Epithelial cell of esophagus (primary cell): Measurements from ENCODE around the gene KCTD7.
"Not testable (repeated sequence)": the region's sequence is repeated elsewhere in the genome, so short reads cannot be mapped to it uniquely, and the experiment has no call there.

Experiments used
- DNase-seq: peaks from one replicate; pipeline ENCODE4 v3.0.0; 2010; ENCODE audit warnings: low read depth
- H3K4me3 ChIP-seq: 2 replicates; pipeline ENCODE4 v1.5.1; 2011; ENCODE audit warnings: mild to moderate bottlenecking, low read length, control low read depth
- CTCF ChIP-seq: IDR thresholded peaks from 2 replicates; pipeline ENCODE4 v1.5.1; 2011; ENCODE audit warnings: low read depth, mild to moderate bottlenecking, low read length, control low read depth, inconsistent platforms; ENCODE audit not compliant: insufficient read depth; ENCODE audit errors: missing control alignments

KCTD7 gene

GRCh38 chr7:66667023-66667728 is 38.5 kb downstream of the KCTD7 start:
- no peak for DNase-seq
- no peak for TF ChIP-seq CTCF
- no peak overlapping the region for H3K4me3 ChIP-seq

GRCh38 chr7:66668112-66668511 is 39.4 kb downstream of the KCTD7 start:
- no peak overlapping the region for H3K4me3 ChIP-seq
- no peak for TF ChIP-seq CTCF
- no peak for DNase-seq

- no peak for DNase-seq
- no peak overlapping the region for H3K4me3 ChIP-seq
- TF ChIP-seq CTCF, result no peak
Observed at GRCh38 chr7:66668677-66669076, 40.0 kb downstream of the KCTD7 start.

- H3K4me3 ChIP-seq, result no peak overlapping the region
- DNase-seq, result no peak
- TF ChIP-seq CTCF, result no peak
Observed at GRCh38 chr7:66669088-66669487, 40.4 kb downstream of the KCTD7 start.

- H3K4me3 ChIP-seq, result no peak overlapping the region
- DNase-seq, result no peak
- TF ChIP-seq CTCF, result no peak
Observed at GRCh38 chr7:66669496-66669895, 40.8 kb downstream of the KCTD7 start.

- no peak overlapping the region for H3K4me3 ChIP-seq
- TF ChIP-seq CTCF, result no peak
- no peak for DNase-seq
Observed at GRCh38 chr7:66671034-66671433, 42.4 kb downstream of the KCTD7 start.

- not testable (repeated sequence) for H3K4me3 ChIP-seq, DNase-seq
Observed at GRCh38 chr7:66671486-66671885, 42.8 kb downstream of the KCTD7 start.

GRCh38 chr7:66672432-66673123 is 43.9 kb downstream of the KCTD7 start:
- not testable (repeated sequence) for DNase-seq

GRCh38 chr7:66673124-66673640 is 44.5 kb downstream of the KCTD7 start:
- H3K4me3 ChIP-seq, result not testable (repeated sequence)
- peak; percentile 20 for DNase-seq

More at GRCh38 chr7:66672432-66673123, 43.9 kb downstream of the KCTD7 start:
- H3K4me3 ChIP-seq, result not testable (repeated sequence)
